COLO668 (cell line): ENCODE results near the gene EEF1AKMT3.
"Not testable (repeated sequence)": the region's sequence is repeated elsewhere in the genome, so short reads cannot be mapped to it uniquely, and the experiment has no call there.

ENCODE experiments used
- DNase-seq: peaks from one replicate; lab custom pipeline; 2025; ENCODE audit not compliant: unreplicated experiment; lab: John Stamatoyannopoulos, UW

The EEF1AKMT3 gene

GRCh38 chr12:57815177-57816000 is 43.0 kb downstream of the EEF1AKMT3 start:
- peak; percentile 75 for DNase-seq

DNA sequence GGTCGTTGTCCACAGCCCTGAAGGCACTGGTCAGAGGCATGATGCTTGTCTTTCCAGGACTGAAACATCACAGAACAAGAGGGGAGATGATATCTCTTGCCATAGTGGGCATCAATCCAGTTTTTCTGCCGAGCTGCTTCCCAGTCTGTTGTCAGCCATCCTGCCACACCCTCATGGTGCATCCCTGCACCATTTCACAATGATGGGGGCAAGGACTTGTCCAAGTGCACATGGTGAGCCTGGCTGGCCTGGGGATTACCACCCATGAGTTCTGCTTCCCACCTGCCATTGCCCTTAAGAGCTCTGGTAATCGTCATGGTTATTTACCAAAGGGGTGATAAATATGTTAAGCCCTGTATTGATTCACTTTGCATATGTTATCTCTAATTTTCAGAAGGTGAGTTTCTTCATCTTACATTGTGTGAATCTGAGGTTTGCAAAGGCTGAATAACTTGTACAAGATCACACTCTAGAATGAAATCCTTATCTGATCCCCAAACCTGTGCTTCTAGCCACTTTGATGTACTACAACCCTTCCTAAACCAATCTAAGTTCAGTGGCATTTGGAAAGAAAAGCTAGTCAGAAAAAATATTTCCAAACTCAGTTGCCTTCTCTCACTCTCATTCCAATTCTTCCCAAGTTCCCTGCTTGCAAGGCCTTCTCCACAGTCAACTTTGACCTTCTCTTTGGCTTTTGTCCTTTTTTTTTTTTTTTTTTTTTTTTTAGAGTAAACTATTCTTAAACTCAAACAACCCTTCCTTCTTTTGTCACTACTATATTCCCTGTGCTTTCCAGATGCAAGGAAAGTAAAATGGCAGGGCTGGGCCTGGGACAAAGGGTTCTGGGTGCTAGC is 43.8 kb downstream of the EEF1AKMT3 start:
- DNase-seq, result peak; percentile 40

DNA sequence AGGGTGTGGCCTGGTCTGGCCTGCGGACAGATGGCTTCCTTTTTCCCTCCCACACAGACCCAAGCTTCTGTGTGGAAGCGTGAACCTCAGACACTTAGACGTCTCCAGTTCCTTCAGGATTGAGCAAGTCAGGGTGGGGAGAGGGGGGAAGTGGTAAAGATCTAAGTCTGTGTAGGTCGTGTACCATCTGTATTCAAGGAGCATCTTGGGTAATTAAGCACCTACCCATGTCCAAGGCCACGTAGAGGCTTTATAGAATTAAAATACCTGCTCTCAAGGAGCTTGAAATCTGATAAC is 44.4 kb downstream of the EEF1AKMT3 start:
- no peak for DNase-seq

DNA sequence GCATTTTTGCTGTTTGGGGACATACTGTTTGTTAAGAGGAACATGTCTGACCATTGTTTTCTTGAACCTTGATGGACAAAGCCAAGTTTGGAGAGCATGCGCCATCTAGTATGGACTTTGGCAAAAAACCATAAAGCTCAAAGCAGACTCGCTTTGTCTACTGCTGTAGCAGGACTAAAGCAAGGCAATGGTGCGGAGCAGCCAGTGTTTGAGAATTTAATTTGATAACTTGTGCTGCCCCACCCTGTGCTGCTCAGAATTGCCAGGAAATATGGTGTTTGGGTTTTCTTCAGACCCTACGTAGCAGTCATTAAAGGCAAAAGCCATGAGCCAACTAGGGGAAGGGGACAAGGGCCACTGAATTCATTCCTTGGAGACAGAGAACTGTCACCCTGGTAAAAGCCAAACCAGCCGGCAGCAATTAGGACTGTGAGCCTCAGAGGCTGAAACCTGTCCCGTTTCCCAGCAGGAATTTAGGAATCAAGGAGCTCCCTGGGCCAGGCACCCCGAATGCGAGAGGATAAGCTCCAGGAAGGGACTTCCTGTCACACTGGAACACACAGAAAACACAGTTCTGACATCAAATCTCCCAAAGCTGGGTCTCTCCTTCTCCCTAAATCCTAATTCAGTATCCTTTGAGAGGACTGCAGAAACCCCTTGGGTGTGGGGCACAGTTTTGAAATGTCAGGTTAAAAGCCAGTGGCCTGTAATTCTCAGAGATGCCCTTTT is 45.0 kb downstream of the EEF1AKMT3 start:
- no peak for DNase-seq

GRCh38 chr12:57817990-57818331 is 45.5 kb downstream of the EEF1AKMT3 start:
- not testable (repeated sequence) for DNase-seq

DNA sequence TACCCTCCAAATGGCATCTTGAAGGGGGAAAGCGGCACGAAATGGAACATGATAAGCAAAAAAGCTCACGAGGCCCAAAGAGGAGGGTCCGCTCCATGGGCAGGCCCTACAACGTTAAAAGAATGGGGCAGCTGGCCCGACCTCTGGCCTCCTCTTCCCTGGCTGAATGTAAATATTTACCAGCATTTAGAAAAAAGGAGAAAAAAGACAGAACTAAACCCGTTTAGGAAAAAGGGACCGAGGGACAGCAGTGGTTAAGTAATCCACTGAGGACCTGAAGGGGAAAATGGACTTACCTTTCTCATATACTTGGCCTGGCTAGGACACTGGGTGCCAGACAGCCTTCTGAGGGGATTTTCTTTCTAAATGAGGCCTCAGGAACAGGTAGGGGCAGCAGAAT is 47.7 kb downstream of the EEF1AKMT3 start:
- not testable (repeated sequence) for DNase-seq

GRCh38 chr12:57821015-57821414 is 48.6 kb downstream of the EEF1AKMT3 start:
- DNase-seq, result not testable (repeated sequence)

DNA sequence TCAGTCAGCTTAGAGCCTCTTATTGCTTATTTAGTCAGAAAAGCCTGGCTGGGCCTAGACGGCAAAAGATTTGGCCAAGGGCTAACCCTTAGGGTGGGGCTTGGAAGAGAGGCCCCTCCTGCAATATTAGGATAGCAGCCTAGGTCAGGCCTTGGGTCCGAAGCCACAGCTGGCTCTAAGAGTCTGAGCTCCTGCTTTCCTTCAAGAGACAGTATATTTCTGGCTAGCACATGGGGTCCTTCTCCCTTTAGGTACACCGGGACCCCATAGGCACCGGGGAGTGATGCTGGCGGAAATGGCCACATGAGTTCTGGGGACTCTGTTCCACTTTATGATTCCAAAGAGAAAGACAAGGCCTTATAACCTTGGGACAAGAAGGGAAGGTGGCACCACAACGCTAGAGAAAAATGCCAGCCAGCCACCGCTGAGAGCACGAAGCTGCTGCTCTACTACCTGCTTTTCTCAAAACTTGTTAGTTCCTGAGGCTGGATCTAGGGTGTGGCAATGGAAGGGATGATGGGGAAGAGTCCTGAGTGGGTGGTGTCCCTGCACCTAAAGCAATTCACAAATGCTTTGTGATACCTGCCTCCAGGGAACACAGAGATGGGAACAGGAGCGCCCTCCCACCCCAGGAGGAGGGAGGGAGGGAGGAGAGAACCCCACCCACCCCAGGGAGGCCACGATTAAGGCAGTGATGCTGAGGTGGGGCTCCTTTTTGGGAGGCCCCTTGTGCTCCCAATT is 49.2 kb downstream of the EEF1AKMT3 start:
- no peak for DNase-seq

- DNase-seq, result no peak
Observed at GRCh38 chr12:57822392-57823130, 50.1 kb downstream of the EEF1AKMT3 start.

- DNase-seq, result no peak
Observed at GRCh38 chr12:57823131-57823907, 50.9 kb downstream of the EEF1AKMT3 start.

GRCh38 chr12:57823908-57824640 is 51.7 kb downstream of the EEF1AKMT3 start:
- no peak for DNase-seq

GRCh38 chr12:57825451-57825850 is 53.0 kb downstream of the EEF1AKMT3 start:
- DNase-seq, result no peak

GRCh38 chr12:57826400-57826799 is 54.0 kb downstream of the EEF1AKMT3 start:
- no peak for DNase-seq

GRCh38 chr12:57826966-57827365 is 54.6 kb downstream of the EEF1AKMT3 start:
- no peak for DNase-seq

DNA sequence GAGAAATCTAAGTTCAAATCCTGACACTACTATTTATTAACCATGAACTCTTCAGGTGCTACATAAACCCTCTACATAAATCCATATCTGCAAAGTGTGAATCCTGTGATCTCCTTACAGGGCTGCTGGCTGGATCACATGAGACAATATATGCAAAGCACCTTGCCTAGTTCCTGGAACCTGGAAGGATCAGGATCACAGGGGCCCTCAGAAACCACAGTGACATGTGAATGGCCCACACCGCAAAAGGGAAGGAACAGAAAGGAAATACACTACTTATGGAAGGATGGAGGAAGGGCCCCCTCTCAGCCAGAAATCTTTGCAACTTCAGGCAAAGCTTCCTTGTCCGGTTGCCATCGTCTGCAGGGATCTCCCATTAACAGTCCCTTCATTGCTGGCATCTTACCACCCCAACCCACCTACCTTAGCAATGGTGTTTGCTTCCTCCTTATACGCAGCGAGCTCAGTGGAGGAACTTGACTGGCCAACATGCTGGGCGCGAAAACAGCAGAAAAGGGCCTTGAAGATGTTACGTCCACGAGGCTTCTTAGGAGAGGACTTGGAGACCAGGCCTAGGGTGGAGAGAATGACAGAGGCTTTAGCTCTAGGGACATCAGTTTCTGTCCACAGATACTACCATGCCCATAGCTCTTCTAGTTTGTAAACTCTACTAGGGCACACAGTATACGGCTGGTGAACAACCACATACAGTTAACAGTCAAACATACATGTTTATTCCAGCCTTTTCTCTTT is 56.8 kb downstream of the EEF1AKMT3 start:
- no peak for DNase-seq

- DNase-seq, result no peak
Observed at GRCh38 chr12:57830393-57830792, 58.0 kb downstream of the EEF1AKMT3 start.
